Osteoblast (primary cell): ENCODE data around the gene STX18. TPM values are rescaled to one million over a fixed set of nuclear protein-coding genes. Genes with fewer than 3 reads are reported as not detected.

ENCODE experiments used
- DNase-seq: peaks from one replicate; pipeline ENCODE4 v3.0.0; 2011; ENCODE audit warnings: low spot score, mixed read lengths; ENCODE audit not compliant: insufficient read length; ENCODE audit errors: missing footprints
- H2AFZ ChIP-seq: 2 replicates; pipeline ENCODE4 v1.6.0; 2011; ENCODE audit warnings: mild to moderate bottlenecking, low read length
- H3K27ac ChIP-seq: 2 replicates; pipeline ENCODE4 v1.5.1; 2011; ENCODE audit warnings: mild to moderate bottlenecking, low read depth, low read length, moderate library complexity
- H3K27me3 ChIP-seq: 2 replicates; pipeline ENCODE4 v1.6.0; 2012; ENCODE audit warnings: mild to moderate bottlenecking, control low read depth, inconsistent platforms, low read length, moderate library complexity; ENCODE audit not compliant: insufficient read depth
- H3K36me3 ChIP-seq: 2 replicates; pipeline ENCODE4 v1.5.1; 2011; ENCODE audit warnings: mild to moderate bottlenecking, low read length, control low read depth, moderate library complexity; ENCODE audit not compliant: insufficient read depth
- H3K4me1 ChIP-seq: 2 replicates; pipeline ENCODE4 v1.5.1; 2011; ENCODE audit warnings: mild to moderate bottlenecking, low read length, control low read depth, moderate library complexity; ENCODE audit not compliant: insufficient read depth
- H3K4me2 ChIP-seq: 2 replicates; pipeline ENCODE4 v1.6.0; 2011; ENCODE audit warnings: mild to moderate bottlenecking, low read length; ENCODE audit not compliant: insufficient read depth
- H3K4me3 ChIP-seq: fragments of 200-600 bp; sonication (generic); 3 replicates; pipeline ENCODE4 v1.5.1; 2012; ENCODE audit warnings: mild to moderate bottlenecking, low read length, inconsistent platforms; ENCODE audit not compliant: insufficient read depth
- H3K79me2 ChIP-seq: 2 replicates; pipeline ENCODE4 v1.6.0; 2012; ENCODE audit warnings: mild to moderate bottlenecking, low read length, control low read depth, inconsistent platforms; ENCODE audit not compliant: insufficient read depth
- H3K9me3 ChIP-seq: 2 replicates; pipeline ENCODE4 v1.5.1; 2011; ENCODE audit warnings: low read depth, low read length, control low read depth
- H4K20me1 ChIP-seq: 2 replicates; pipeline ENCODE4 v1.6.0; 2012; ENCODE audit warnings: mild to moderate bottlenecking, low read length, control low read depth; ENCODE audit not compliant: insufficient read depth
- total RNA-seq: library from RNA; depleted of rRNA; stranded (reverse); fragments of >200 nt; gene quantifications from 2 replicates; pipeline ENCODE4 v1.2.3, GENCODE V29; 2012
- TF ChIP-seq, protein P1 (sequence below): IDR thresholded peaks from 2 replicates; pipeline ENCODE4 v1.5.1; 2011; ENCODE audit warnings: mild to moderate bottlenecking, low read depth, low read length, moderate library complexity; ENCODE audit errors: extremely low read depth

Gene STX18
- total RNA-seq, 1 donor, result 23.9 TPM

GRCh38 chr4:4409416-4410115 is 132.3 kb downstream of the STX18 start:
- Histone ChIP-seq H3K4me3 (no peak overlapping the region), H3K27me3 (peaks cover 6% of the 10 kb centered on the region), H3K27ac (no peak overlapping the region), H3K79me2 (no peaks in the 10 kb centered on the region), H4K20me1 (no peaks in the 10 kb centered on the region), H2AFZ (no peak overlapping the region), H3K9me3 (no peaks in the 10 kb centered on the region), H3K4me1 (no peaks in the 10 kb centered on the region), H3K4me2 (no peak overlapping the region), H3K36me3 (no peaks in the 10 kb centered on the region)
- TF ChIP-seq, protein P1, sequence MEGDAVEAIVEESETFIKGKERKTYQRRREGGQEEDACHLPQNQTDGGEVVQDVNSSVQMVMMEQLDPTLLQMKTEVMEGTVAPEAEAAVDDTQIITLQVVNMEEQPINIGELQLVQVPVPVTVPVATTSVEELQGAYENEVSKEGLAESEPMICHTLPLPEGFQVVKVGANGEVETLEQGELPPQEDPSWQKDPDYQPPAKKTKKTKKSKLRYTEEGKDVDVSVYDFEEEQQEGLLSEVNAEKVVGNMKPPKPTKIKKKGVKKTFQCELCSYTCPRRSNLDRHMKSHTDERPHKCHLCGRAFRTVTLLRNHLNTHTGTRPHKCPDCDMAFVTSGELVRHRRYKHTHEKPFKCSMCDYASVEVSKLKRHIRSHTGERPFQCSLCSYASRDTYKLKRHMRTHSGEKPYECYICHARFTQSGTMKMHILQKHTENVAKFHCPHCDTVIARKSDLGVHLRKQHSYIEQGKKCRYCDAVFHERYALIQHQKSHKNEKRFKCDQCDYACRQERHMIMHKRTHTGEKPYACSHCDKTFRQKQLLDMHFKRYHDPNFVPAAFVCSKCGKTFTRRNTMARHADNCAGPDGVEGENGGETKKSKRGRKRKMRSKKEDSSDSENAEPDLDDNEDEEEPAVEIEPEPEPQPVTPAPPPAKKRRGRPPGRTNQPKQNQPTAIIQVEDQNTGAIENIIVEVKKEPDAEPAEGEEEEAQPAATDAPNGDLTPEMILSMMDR, result no peak
- no peak for DNase-seq

- Histone ChIP-seq H2AFZ (no peak overlapping the region), H3K27ac (no peak overlapping the region), H3K36me3 (no peaks in the 10 kb centered on the region), H3K27me3 (peaks cover 6% of the 10 kb centered on the region), H3K9me3 (no peaks in the 10 kb centered on the region), H3K4me1 (no peaks in the 10 kb centered on the region), H3K79me2 (no peaks in the 10 kb centered on the region), H3K4me2 (no peak overlapping the region), H4K20me1 (no peaks in the 10 kb centered on the region), H3K4me3 (no peak overlapping the region)
- TF ChIP-seq, protein P1, result no peak
- peak; percentile 34 for DNase-seq
These were observed 133.1 kb downstream of the STX18 start for GRCh38 chr4:4408576-4409335.

DNA sequence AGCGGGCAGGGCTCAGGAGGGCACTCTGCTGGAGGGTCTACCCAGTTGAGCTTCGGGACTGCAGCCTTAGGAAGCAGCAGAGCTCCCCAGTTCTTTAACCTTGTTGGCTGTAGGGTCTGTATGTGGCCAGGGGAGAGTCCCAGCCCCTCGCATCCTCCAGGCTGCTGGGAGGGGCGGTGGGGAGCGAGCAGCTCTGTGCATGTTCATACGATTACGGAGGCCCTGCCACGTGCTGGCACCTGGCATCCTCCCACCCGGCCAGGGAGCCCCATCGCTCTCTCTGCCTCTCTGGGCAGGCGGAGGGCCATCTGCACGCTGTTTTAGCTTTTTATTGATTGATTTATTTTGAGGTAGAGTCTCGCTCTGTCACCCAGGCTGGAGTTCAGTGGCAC is 133.7 kb downstream of the STX18 start:
- Histone ChIP-seq H3K4me2 (no peak overlapping the region), H3K27me3 (peaks cover 6% of the 10 kb centered on the region), H3K79me2 (no peaks in the 10 kb centered on the region), H3K27ac (no peak overlapping the region), H3K36me3 (no peaks in the 10 kb centered on the region), H3K4me3 (no peak overlapping the region), H3K4me1 (no peaks in the 10 kb centered on the region), H3K9me3 (no peaks in the 10 kb centered on the region), H2AFZ (no peak overlapping the region), H4K20me1 (no peaks in the 10 kb centered on the region)
- DNase-seq, result peak; percentile 30
- TF ChIP-seq, protein P1, result no peak
